Measurements from ENCODE around the gene TRIM31. TPM values are rescaled to one million over a fixed set of nuclear protein-coding genes. Genes with fewer than 3 reads are reported as not detected.

TRIM31 gene
- polyA plus RNA-seq, 2 of the 4 experiments (the other 2 are of a cell fraction) = 2.9 to 3.2 TPM

- Histone ChIP-seq H3K4me3 (no peak overlapping the region), H3K9me3 (no peaks in the 10 kb centered on the region), H3K27ac (no peak overlapping the region), H3K4me2 (no peak overlapping the region), H3K4me1 (peaks cover 16% of the 10 kb centered on the region; the same call in 1 of the 3 replicates)
- no peak for FAIRE-seq
- CTCF ChIA-PET = no interaction called here
- WGBS (ENCODE audit: missing lambda C conversion rate) = 61% methylated on average over 3 of the region's 3 CpGs
- POLR2A ChIA-PET = no interaction called here
- TF ChIP-seq CTCF (IDR thresholded peaks at IDR 0.05) (no peak), ZFP36 (IDR thresholded peaks at IDR 0.05; ENCODE audit: borderline replicate concordance, partially characterized antibody) (no peak), HOXB5 (CRISPR knock-in tag; IDR thresholded peaks at IDR 0.05) (no peak)
- no peak for ATAC-seq
- DNase-seq (ENCODE audit: low read depth in 1 of 2, low spot score in 1 of 2) = no peak
Measured at GRCh38 chr6:30071858-30072257, 41.0 kb downstream of the TRIM31 start.

GRCh38 chr6:30071081-30071818 lies 41.6 kb downstream of the TRIM31 start:
- Histone ChIP-seq H3K4me1 (peaks cover 16% of the 10 kb centered on the region; the same call in 1 of the 3 replicates), H3K4me3 (no peak overlapping the region), H3K9me3 (no peaks in the 10 kb centered on the region), H3K27ac (no peak overlapping the region), H3K4me2 (no peak overlapping the region)
- FAIRE-seq = no peak
- CTCF ChIA-PET = interaction anchor here (1.2 to 1.8 kb wide), 2 partner anchors 31 to 32 kb away, joined by 4 to 5 read pairs; no protein-coding TSS in a partner anchor
- TF ChIP-seq ZNF302 (CRISPR knock-in tag; IDR thresholded peaks at IDR 0.05) (no peak), RNF2 (IDR thresholded peaks at IDR 0.05; ENCODE audit: borderline replicate concordance, low read depth) (no peak), REST (IDR thresholded peaks at IDR 0.05) (no peak), RARB (CRISPR knock-in tag; IDR thresholded peaks at IDR 0.05) (no peak), HOXB13 (CRISPR knock-in tag; IDR thresholded peaks at IDR 0.05; ENCODE audit: low read depth) (no peak), NFE2L2 (conservative IDR thresholded peaks at IDR 0.05; ENCODE audit: low read length) (no peak), NR3C1 (IDR thresholded peaks at IDR 0.05) (no peak), ESRRA (IDR thresholded peaks at IDR 0.05; ENCODE audit: borderline replicate concordance, low read length) (no peak), HDAC2 (IDR thresholded peaks at IDR 0.05) (no peak), CHD4 (IDR thresholded peaks at IDR 0.05; ENCODE audit: borderline replicate concordance) (no peak), SREBF2 (IDR thresholded peaks at IDR 0.05) (no peak), BHLHE40 (IDR thresholded peaks at IDR 0.05; ENCODE audit: low read depth, low read length) (no peak), CBX2 (IDR thresholded peaks at IDR 0.05; ENCODE audit: borderline replicate concordance, low read depth) (no peak), HMGXB4 (CRISPR knock-in tag; IDR thresholded peaks at IDR 0.05; ENCODE audit: borderline replicate concordance) (no peak), MAX (IDR thresholded peaks at IDR 0.05) (no peak), RCOR1 (IDR thresholded peaks at IDR 0.05; ENCODE audit: low read depth, low read length) (no peak), GATA3 (IDR thresholded peaks at IDR 0.05; ENCODE audit: borderline replicate concordance) (no peak), CEBPB (IDR thresholded peaks at IDR 0.05) (no peak)
- no peak for ATAC-seq
- POLR2A ChIA-PET = no interaction called here
- WGBS (ENCODE audit: missing lambda C conversion rate) = 93% methylated on average over 52 of the region's 68 CpGs
- DNase-seq (ENCODE audit: low read depth in 1 of 2, low spot score in 1 of 2) = no peak
